Sigmoid colon (tissue), 3 donors: Measurements from ENCODE around the gene STK10.

Source experiments
- CTCF ChIP-seq, 4 experiments: fragments of 450-650 bp in 3 of 4; fragments of 200-600 bp in 1 of 4; IDR thresholded peaks; one replicate each; pipeline ENCODE4 v1.5.1; 2016 to 2019; ENCODE audit warnings: antibody characterized with exemption in 4 of 4, mild to moderate bottlenecking in 3 of 4, moderate library complexity in 2 of 4
- POLR2A ChIP-seq, 2 donors: fragments of 450-650 bp; IDR thresholded peaks; one replicate each; pipeline ENCODE4 v1.6.1; 2016; ENCODE audit warnings: antibody characterized with exemption in 2 of 2, mild to moderate bottlenecking in 2 of 2, moderate library complexity in 2 of 2

GRCh38 chr5:172093965-172094364, 94.1 kb downstream of the STK10 start:
- TF ChIP-seq CTCF (IDR thresholded peaks at IDR 0.05) = no peak
- TF ChIP-seq POLR2A (IDR thresholded peaks at IDR 0.05) = no peak
